BLaER1 (cell line): ENCODE measurements around the gene KBTBD6.
"Not testable (repeated sequence)": the region's sequence is repeated elsewhere in the genome, so short reads cannot be mapped to it uniquely, and the experiment has no call there.

Source experiments
- H3K27ac ChIP-seq: shearing (Covaris generic); formaldehyde crosslinking; 2 replicates; pipeline ENCODE4 v1.8.1; 2022
- H3K27me3 ChIP-seq: shearing (Covaris generic); formaldehyde crosslinking; 2 replicates; pipeline ENCODE4 v1.8.1; 2022
- H3K36me3 ChIP-seq: shearing (Covaris generic); formaldehyde crosslinking; 2 replicates; pipeline ENCODE4 v1.8.1; 2022
- H3K4me1 ChIP-seq: shearing (Covaris generic); formaldehyde crosslinking; 2 replicates; pipeline ENCODE4 v1.8.1; 2022
- H3K4me2 ChIP-seq: shearing (Covaris generic); formaldehyde crosslinking; 2 replicates; pipeline ENCODE4 v1.8.1; 2022
- H3K4me3 ChIP-seq: shearing (Covaris generic); formaldehyde crosslinking; 2 replicates; pipeline ENCODE4 v1.8.1; 2022
- H3K9ac ChIP-seq: shearing (Covaris generic); formaldehyde crosslinking; 2 replicates; pipeline ENCODE4 v1.8.1; 2022
- H3K9me3 ChIP-seq: shearing (Covaris generic); formaldehyde crosslinking; 2 replicates; pipeline ENCODE4 v1.8.1; 2022
- H4K20me1 ChIP-seq: shearing (Covaris generic); formaldehyde crosslinking; 2 replicates; pipeline ENCODE4 v1.8.1; 2022
- Cebpa-rat ChIP-seq: shearing (Covaris generic); IDR thresholded peaks from 2 replicates; pipeline ENCODE4 v1.8.1; 2022

The KBTBD6 gene

GRCh38 chr13:41136396-41137031 is 3.9 kb upstream of the KBTBD6 start:
- no peak overlapping the region for H3K27ac ChIP-seq
- H3K4me3 ChIP-seq, result no peak overlapping the region
- no peaks in the 10 kb centered on the region for H4K20me1 ChIP-seq
- no peaks in the 10 kb centered on the region for H3K36me3 ChIP-seq
- peaks cover 24% of the 10 kb centered on the region for H3K4me1 ChIP-seq
- no peak overlapping the region for H3K9ac ChIP-seq
- TF ChIP-seq Cebpa-rat, result no peak
- no peak overlapping the region for H3K4me2 ChIP-seq
- no peaks in the 10 kb centered on the region for H3K9me3 ChIP-seq
- no peaks in the 10 kb centered on the region for H3K27me3 ChIP-seq

GRCh38 chr13:41133951-41134350 is 1.3 kb upstream of the KBTBD6 start:
- no peak for TF ChIP-seq Cebpa-rat
- Histone ChIP-seq H3K27me3 (no peaks in the 10 kb centered on the region), H3K9ac (no peak overlapping the region; the same call in 1 of the 2 replicates), H3K27ac (no peak overlapping the region), H3K36me3 (peaks cover 7% of the 10 kb centered on the region; the same call in 1 of the 2 replicates), H3K9me3 (peaks cover 9% of the 10 kb centered on the region; the same call in 1 of the 2 replicates), H3K4me2 (peak overlapping the region; percentile 79), H4K20me1 (no peaks in the 10 kb centered on the region), H3K4me3 (no peak overlapping the region; the same call in 1 of the 2 replicates), H3K4me1 (peaks cover 42% of the 10 kb centered on the region)

- peak overlapping the region; percentile 73 for H3K27ac ChIP-seq
Measured at GRCh38 chr13:41131660-41132511, 716 bp downstream of the KBTBD6 start.

GRCh38 chr13:41131189-41131588 is 1.4 kb downstream of the KBTBD6 start:
- Histone ChIP-seq H3K4me1 (peaks cover 41% of the 10 kb centered on the region), H3K36me3 (peaks cover 28% of the 10 kb centered on the region), H3K4me3 (0 out of 2 replicates have a peak overlapping the region, but pooled peaks have one; percentile 2), H3K4me2 (peak overlapping the region; percentile 91)
- H3K9ac ChIP-seq, H3K27me3 ChIP-seq, H4K20me1 ChIP-seq, H3K27ac ChIP-seq, H3K9me3 ChIP-seq: not testable (repeated sequence)

More at GRCh38 chr13:41131660-41132511, 716 bp downstream of the KBTBD6 start:
- peaks cover 41% of the 10 kb centered on the region for H3K4me1 ChIP-seq
- not testable (repeated sequence) for H3K27me3 ChIP-seq, H4K20me1 ChIP-seq, H3K9me3 ChIP-seq
- peaks cover 24% of the 10 kb centered on the region; the same call in 1 of the 2 replicates for H3K36me3 ChIP-seq
- peak overlapping the region; percentile 83 for H3K4me3 ChIP-seq
- peak overlapping the region; percentile 91 for H3K4me2 ChIP-seq
- peak overlapping the region; percentile 83 for H3K9ac ChIP-seq

GRCh38 chr13:41130356-41130755 is 2.2 kb downstream of the KBTBD6 start:
- no peak for TF ChIP-seq Cebpa-rat
- Histone ChIP-seq H3K9ac (0 out of 2 replicates have a peak overlapping the region, but pooled peaks have one; percentile 1), H3K4me3 (no peak overlapping the region)

GRCh38 chr13:41127701-41128100 is 4.9 kb downstream of the KBTBD6 start:
- H3K4me3 ChIP-seq, result no peak overlapping the region
- no peaks in the 10 kb centered on the region for H4K20me1 ChIP-seq
- no peaks in the 10 kb centered on the region for H3K27me3 ChIP-seq
- H3K9ac ChIP-seq, result no peak overlapping the region
- no peak overlapping the region for H3K27ac ChIP-seq
- H3K36me3 ChIP-seq, result peaks cover 36% of the 10 kb centered on the region
- H3K9me3 ChIP-seq, result peaks cover 17% of the 10 kb centered on the region
- H3K4me2 ChIP-seq, result no peak overlapping the region
- no peak for TF ChIP-seq Cebpa-rat
- H3K4me1 ChIP-seq, result peaks cover 32% of the 10 kb centered on the region

More at GRCh38 chr13:41130356-41130755, 2.2 kb downstream of the KBTBD6 start:
- Histone ChIP-seq H3K36me3 (peaks cover 36% of the 10 kb centered on the region), H3K9me3 (peaks cover 17% of the 10 kb centered on the region), H3K27ac (no peak overlapping the region), H3K4me1 (peaks cover 41% of the 10 kb centered on the region), H4K20me1 (no peaks in the 10 kb centered on the region), H3K4me2 (peak overlapping the region; percentile 91), H3K27me3 (no peaks in the 10 kb centered on the region)

GRCh38 chr13:41122838-41123237 is 9.8 kb downstream of the KBTBD6 start:
- Histone ChIP-seq H4K20me1 (no peaks in the 10 kb centered on the region), H3K36me3 (peaks cover 22% of the 10 kb centered on the region), H3K4me2 (no peak overlapping the region), H3K4me1 (no peaks in the 10 kb centered on the region), H3K9me3 (peaks cover 8% of the 10 kb centered on the region), H3K27me3 (no peaks in the 10 kb centered on the region), H3K27ac (no peak overlapping the region), H3K4me3 (no peak overlapping the region), H3K9ac (no peak overlapping the region)
- TF ChIP-seq Cebpa-rat, result no peak

- Histone ChIP-seq H4K20me1 (no peaks in the 10 kb centered on the region), H3K4me2 (no peak overlapping the region), H3K9ac (no peak overlapping the region), H3K27me3 (no peaks in the 10 kb centered on the region), H3K4me1 (no peaks in the 10 kb centered on the region), H3K4me3 (no peak overlapping the region), H3K27ac (no peak overlapping the region), H3K9me3 (no peaks in the 10 kb centered on the region), H3K36me3 (no peaks in the 10 kb centered on the region)
- no peak for TF ChIP-seq Cebpa-rat
Measured at GRCh38 chr13:41117869-41118268, 14.7 kb downstream of the KBTBD6 start.

- Histone ChIP-seq H3K4me2 (no peak overlapping the region), H4K20me1 (no peaks in the 10 kb centered on the region), H3K4me1 (peaks cover 4% of the 10 kb centered on the region; the same call in 1 of the 2 replicates), H3K27me3 (no peaks in the 10 kb centered on the region), H3K9ac (no peak overlapping the region), H3K9me3 (peaks cover 15% of the 10 kb centered on the region), H3K4me3 (no peak overlapping the region), H3K27ac (no peak overlapping the region), H3K36me3 (no peaks in the 10 kb centered on the region)
- no peak for TF ChIP-seq Cebpa-rat
Measured at GRCh38 chr13:41111454-41111853, 21.1 kb downstream of the KBTBD6 start.

- H4K20me1 ChIP-seq, result no peaks in the 10 kb centered on the region
- no peak overlapping the region for H3K9ac ChIP-seq
- H3K27ac ChIP-seq, result no peak overlapping the region
- peaks cover 4% of the 10 kb centered on the region; the same call in 1 of the 2 replicates for H3K4me1 ChIP-seq
- H3K9me3 ChIP-seq, result peaks cover 15% of the 10 kb centered on the region
- no peaks in the 10 kb centered on the region for H3K27me3 ChIP-seq
- no peak overlapping the region for H3K4me2 ChIP-seq
- TF ChIP-seq Cebpa-rat, result no peak
- H3K4me3 ChIP-seq, result no peak overlapping the region
- H3K36me3 ChIP-seq, result no peaks in the 10 kb centered on the region
Measured at GRCh38 chr13:41107584-41108014, 25.0 kb downstream of the KBTBD6 start.
